Natural killer cell treated with Interleukin-12 subunit alpha and Interleukin-12 subunit beta and Interleukin-15 and Interleukin-18, amount 100 ng/mL, for 72 hours (primary cell): ENCODE data around the gene CARM1. TPM values are rescaled to one million over a fixed set of nuclear protein-coding genes. Genes with fewer than 3 reads are reported as not detected.

Experiments used
- ATAC-seq, 2 donors: fragments of 150-1000 bp; cut with Tn5 transposase in 1 of 2; sonication (Bioruptor Pico), chemical (Tn5 transposase) in 1 of 2; 2 replicates each; pipeline ENCODE4 v1.10.0; 2021
- DNase-seq: peaks from one replicate; pipeline ENCODE4 v3.0.0; 2022; ENCODE audit warnings: low spot score
- H3K27ac Mint-ChIP-seq, 2 donors: 1 replicate in 1 of 2; 2 replicates in 1 of 2; pipeline ENCODE4 v1.8.0; 2022; ENCODE audit warnings: mixed read lengths in 2 of 2, mild to moderate bottlenecking in 1 of 2, moderate library complexity in 1 of 2
- H3K27me3 Mint-ChIP-seq, 2 donors: 1 replicate in 1 of 2; 2 replicates in 1 of 2; pipeline ENCODE4 v1.8.0; 2022; ENCODE audit warnings: mixed read lengths in 2 of 2
- H3K36me3 Mint-ChIP-seq: one replicate; pipeline ENCODE4 v1.8.0; 2022; ENCODE audit warnings: mixed read lengths
- H3K4me1 Mint-ChIP-seq, 2 donors: 1 replicate in 1 of 2; 2 replicates in 1 of 2; pipeline ENCODE4 v1.8.0; 2022; ENCODE audit warnings: low read depth in 2 of 2, mixed read lengths in 2 of 2, mild to moderate bottlenecking in 1 of 2
- H3K4me3 Mint-ChIP-seq: one replicate; pipeline ENCODE4 v1.8.0; 2022; ENCODE audit warnings: mixed read lengths
- H3K9me3 Mint-ChIP-seq: 2 replicates; pipeline ENCODE4 v1.8.0; 2022; ENCODE audit warnings: mixed read lengths
- total RNA-seq, 2 donors: library from RNA; stranded (reverse); gene quantifications; one replicate each; pipeline ENCODE4 v1.2.3, GENCODE V29; 2022

The CARM1 gene
- total RNA-seq, 2 donors from 2014 or later: 48.4 to 60.0 TPM

GRCh38 chr19:10915130-10916091 lies 44.1 kb downstream of the CARM1 start:
- DNase-seq (no peak), ATAC-seq (no peak)
- Mint-ChIP-seq H3K27ac (no peak overlapping the region), H3K9me3 (no peaks in the 10 kb centered on the region), H3K36me3 (no peaks in the 10 kb centered on the region), H3K4me3 (no peak overlapping the region), H3K27me3 (no peaks in the 10 kb centered on the region), H3K4me1 (no peaks in the 10 kb centered on the region)

GRCh38 chr19:10916602-10917001 lies 45.2 kb downstream of the CARM1 start:
- H3K4me1 Mint-ChIP-seq: no peaks in the 10 kb centered on the region
- no peaks in the 10 kb centered on the region for H3K9me3 Mint-ChIP-seq
- no peaks in the 10 kb centered on the region for H3K36me3 Mint-ChIP-seq
- no peak overlapping the region for H3K27ac Mint-ChIP-seq
- DNase-seq (no peak), ATAC-seq (no peak)
- H3K4me3 Mint-ChIP-seq: no peak overlapping the region
- no peaks in the 10 kb centered on the region for H3K27me3 Mint-ChIP-seq

- Mint-ChIP-seq H3K36me3 (no peaks in the 10 kb centered on the region), H3K4me3 (no peak overlapping the region), H3K27ac (no peak overlapping the region), H3K9me3 (no peaks in the 10 kb centered on the region), H3K27me3 (no peaks in the 10 kb centered on the region), H3K4me1 (no peaks in the 10 kb centered on the region)
- no peak for ATAC-seq
- DNase-seq: no peak
These were observed 47.0 kb downstream of the CARM1 start for GRCh38 chr19:10918359-10918758.

- no peaks in the 10 kb centered on the region for H3K9me3 Mint-ChIP-seq
These were observed 48.3 kb downstream of the CARM1 start for GRCh38 chr19:10919352-10920287.

GRCh38 chr19:10920288-10920655 lies 48.9 kb downstream of the CARM1 start:
- H3K36me3 Mint-ChIP-seq: no peaks in the 10 kb centered on the region
- no peaks in the 10 kb centered on the region for H3K27me3 Mint-ChIP-seq
- ATAC-seq (no peak), DNase-seq (no peak)
- H3K4me3 Mint-ChIP-seq: no peak overlapping the region
- H3K4me1 Mint-ChIP-seq: peaks cover 0 to 3% of the 10 kb centered on the region in 2 donors
- no peak overlapping the region for H3K27ac Mint-ChIP-seq
- H3K9me3 Mint-ChIP-seq: no peaks in the 10 kb centered on the region

More at GRCh38 chr19:10919352-10920287, 48.3 kb downstream of the CARM1 start:
- Mint-ChIP-seq H3K27ac (no peak overlapping the region), H3K4me3 (no peak overlapping the region), H3K27me3 (no peaks in the 10 kb centered on the region), H3K4me1 (peaks cover 0 to 3% of the 10 kb centered on the region in 2 donors), H3K36me3 (no peaks in the 10 kb centered on the region)
- DNase-seq (no peak), ATAC-seq (no peak)

- Mint-ChIP-seq H3K36me3 (no peaks in the 10 kb centered on the region), H3K27me3 (no peaks in the 10 kb centered on the region), H3K4me1 (peaks cover 0 to 3% of the 10 kb centered on the region in 2 donors), H3K9me3 (no peaks in the 10 kb centered on the region), H3K4me3 (no peak overlapping the region), H3K27ac (no peak overlapping the region)
- no peak for ATAC-seq
- DNase-seq: no peak
These were observed 49.4 kb downstream of the CARM1 start for GRCh38 chr19:10920781-10921180.

- no peak for DNase-seq
- Mint-ChIP-seq H3K27ac (no peak overlapping the region), H3K9me3 (no peaks in the 10 kb centered on the region), H3K36me3 (no peaks in the 10 kb centered on the region), H3K27me3 (no peaks in the 10 kb centered on the region), H3K4me1 (peaks cover 0 to 3% of the 10 kb centered on the region in 2 donors), H3K4me3 (no peak overlapping the region)
- no peak for ATAC-seq
These were observed 50.0 kb downstream of the CARM1 start for GRCh38 chr19:10921199-10921909.

GRCh38 chr19:10921910-10922637 lies 50.7 kb downstream of the CARM1 start:
- H3K4me1 Mint-ChIP-seq: peaks cover under 1 to 3% of the 10 kb centered on the region in 2 donors
- H3K36me3 Mint-ChIP-seq: no peaks in the 10 kb centered on the region
- H3K9me3 Mint-ChIP-seq: no peaks in the 10 kb centered on the region
- DNase-seq (no peak), ATAC-seq (no peak)
- no peaks in the 10 kb centered on the region for H3K27me3 Mint-ChIP-seq
- H3K27ac Mint-ChIP-seq: no peak overlapping the region
- H3K4me3 Mint-ChIP-seq: no peak overlapping the region

- Mint-ChIP-seq H3K9me3 (no peaks in the 10 kb centered on the region), H3K27me3 (no peaks in the 10 kb centered on the region), H3K27ac (no peak overlapping the region), H3K4me1 (peaks cover 5 to 7% of the 10 kb centered on the region in 2 donors), H3K36me3 (no peaks in the 10 kb centered on the region), H3K4me3 (no peak overlapping the region)
- no peak for ATAC-seq
- no peak for DNase-seq
These were observed 51.3 kb downstream of the CARM1 start for GRCh38 chr19:10922638-10923014.

- no peaks in the 10 kb centered on the region for H3K36me3 Mint-ChIP-seq
- H3K4me1 Mint-ChIP-seq: peaks cover 5 to 12% of the 10 kb centered on the region in 2 donors
- no peak overlapping the region for H3K27ac Mint-ChIP-seq
- no peak for ATAC-seq
- H3K4me3 Mint-ChIP-seq: no peak overlapping the region
- no peaks in the 10 kb centered on the region for H3K9me3 Mint-ChIP-seq
- no peak for DNase-seq
- H3K27me3 Mint-ChIP-seq: no peaks in the 10 kb centered on the region
These were observed 52.1 kb downstream of the CARM1 start for GRCh38 chr19:10923260-10924112.

- peaks cover 10 to 16% of the 10 kb centered on the region in 2 donors for H3K4me1 Mint-ChIP-seq
- H3K27ac Mint-ChIP-seq: peak overlapping the region in 1 of 2 donors; percentile 12
- no peak overlapping the region for H3K4me3 Mint-ChIP-seq
- ATAC-seq (no peak), DNase-seq (no peak)
- no peaks in the 10 kb centered on the region for H3K27me3 Mint-ChIP-seq
- H3K9me3 Mint-ChIP-seq: no peaks in the 10 kb centered on the region
- H3K36me3 Mint-ChIP-seq: no peaks in the 10 kb centered on the region
These were observed 53.2 kb downstream of the CARM1 start for GRCh38 chr19:10924597-10924996.
